Measurements from ENCODE around the gene SCN2B. TPM values are rescaled to one million over a fixed set of nuclear protein-coding genes. Genes with fewer than 3 reads are reported as not detected.

Gene SCN2B
- total and polyA plus RNA-seq, 8 donors: 0.12 to 0.92 (median 0.29) TPM; not detected in 3

DNA sequence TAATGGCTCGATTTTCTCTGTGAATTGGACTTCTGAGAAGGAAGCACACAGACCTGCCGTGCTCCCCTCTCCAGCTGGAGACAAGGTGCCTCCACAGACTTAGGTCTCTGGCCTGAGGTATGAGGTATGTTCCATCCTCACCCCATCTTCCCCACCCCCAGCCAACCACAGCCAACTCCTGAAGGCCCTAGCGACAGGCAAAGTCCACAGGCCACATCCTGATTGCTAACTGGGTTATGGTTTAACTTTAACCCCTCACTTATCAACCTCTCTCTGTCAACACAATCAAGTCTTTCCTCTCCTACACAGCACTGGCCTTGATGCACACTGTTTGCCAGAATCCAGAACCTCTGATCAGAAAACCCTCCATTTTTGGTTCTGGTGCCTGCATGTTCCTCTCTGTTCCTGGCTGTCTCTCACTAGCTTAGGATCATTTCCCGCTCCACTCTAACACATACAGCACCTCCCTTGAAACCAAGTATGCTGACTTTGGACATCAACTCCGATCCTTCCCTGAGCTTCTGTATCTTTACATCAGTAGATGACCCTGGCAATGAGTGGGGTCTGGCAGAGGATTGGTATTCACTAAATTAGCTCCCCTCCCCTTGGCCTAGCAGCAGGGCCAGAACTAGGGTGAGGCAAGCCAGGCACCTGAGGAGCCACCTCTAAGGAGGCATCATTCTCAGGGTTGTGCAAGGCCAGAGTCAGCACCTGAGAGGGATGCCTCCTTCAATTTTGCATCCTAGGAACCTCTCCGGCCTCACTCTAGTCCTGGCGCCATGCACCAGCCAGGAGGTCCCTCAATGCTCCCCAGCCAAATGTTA lies 26.4 kb upstream of the SCN2B start:
- WGBS, 5 donors: 65 to 75% (median 71%) methylated on average over 7 of the region's 7 CpGs
- peak; percentile 46 to 69 for DNase-seq
- peaks cover 0 to 37% (median 7%) of the 10 kb centered on the region in 4 donors for H3K4me1 ChIP-seq
- H3K36me3 ChIP-seq: peaks cover 0 to 2% (median 0%) of the 10 kb centered on the region in 4 donors
- TF ChIP-seq EP300 (IDR thresholded peaks at IDR 0.05) (no peak), POLR2A (IDR thresholded peaks at IDR 0.05) (no peak), POLR2AphosphoS5 (IDR thresholded peaks at IDR 0.05) (peak in 2 of 3 donors; percentile 45 to 53)
- TF ChIP-seq, protein P1, sequence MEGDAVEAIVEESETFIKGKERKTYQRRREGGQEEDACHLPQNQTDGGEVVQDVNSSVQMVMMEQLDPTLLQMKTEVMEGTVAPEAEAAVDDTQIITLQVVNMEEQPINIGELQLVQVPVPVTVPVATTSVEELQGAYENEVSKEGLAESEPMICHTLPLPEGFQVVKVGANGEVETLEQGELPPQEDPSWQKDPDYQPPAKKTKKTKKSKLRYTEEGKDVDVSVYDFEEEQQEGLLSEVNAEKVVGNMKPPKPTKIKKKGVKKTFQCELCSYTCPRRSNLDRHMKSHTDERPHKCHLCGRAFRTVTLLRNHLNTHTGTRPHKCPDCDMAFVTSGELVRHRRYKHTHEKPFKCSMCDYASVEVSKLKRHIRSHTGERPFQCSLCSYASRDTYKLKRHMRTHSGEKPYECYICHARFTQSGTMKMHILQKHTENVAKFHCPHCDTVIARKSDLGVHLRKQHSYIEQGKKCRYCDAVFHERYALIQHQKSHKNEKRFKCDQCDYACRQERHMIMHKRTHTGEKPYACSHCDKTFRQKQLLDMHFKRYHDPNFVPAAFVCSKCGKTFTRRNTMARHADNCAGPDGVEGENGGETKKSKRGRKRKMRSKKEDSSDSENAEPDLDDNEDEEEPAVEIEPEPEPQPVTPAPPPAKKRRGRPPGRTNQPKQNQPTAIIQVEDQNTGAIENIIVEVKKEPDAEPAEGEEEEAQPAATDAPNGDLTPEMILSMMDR (IDR thresholded peaks at IDR 0.05): no peak
- H3K4me3 ChIP-seq: no peak overlapping the region
- no peaks in the 10 kb centered on the region for H3K9me3 ChIP-seq
- H3K27ac ChIP-seq: peak overlapping the region in 1 of 5 donors; percentile 18
- H3K27me3 ChIP-seq: peaks cover 0 to 7% (median 0%) of the 10 kb centered on the region in 3 donors
- intact Hi-C loops (cut with DNase I; ENCODE audit: low total_unique reads): loop anchor here (10.0 kb wide), 1 partner anchor 162 kb away; no protein-coding TSS in a partner anchor

GRCh38 chr11:118201966-118202365 lies 25.5 kb upstream of the SCN2B start:
- Histone ChIP-seq H3K27ac (no peak overlapping the region), H3K27me3 (no peaks in the 10 kb centered on the region), H3K9me3 (no peaks in the 10 kb centered on the region), H3K4me3 (no peak overlapping the region), H3K4me1 (peaks cover 0 to 37% (median 7%) of the 10 kb centered on the region in 4 donors), H3K36me3 (peaks cover 0 to 6% (median 0%) of the 10 kb centered on the region in 4 donors)
- 77 to 91% (median 84%) methylated on average over 2 of the region's 2 CpGs for WGBS, 5 donors
- no peak for TF ChIP-seq POLR2A (IDR thresholded peaks at IDR 0.05)
- no peak for DNase-seq
- intact Hi-C loops (cut with DNase I; ENCODE audit: low total_unique reads): loop anchor here (10.0 kb wide), 1 partner anchor 163 kb away; no protein-coding TSS in a partner anchor

GRCh38 chr11:118200901-118201680 lies 24.7 kb upstream of the SCN2B start:
- H3K27ac ChIP-seq: no peak overlapping the region
- peaks cover 0 to 6% (median 0%) of the 10 kb centered on the region in 4 donors for H3K36me3 ChIP-seq
- no peak for DNase-seq
- WGBS, 5 donors: 85 to 90% (median 88%) methylated on average over 9 of the region's 9 CpGs
- H3K9me3 ChIP-seq: no peaks in the 10 kb centered on the region
- no peaks in the 10 kb centered on the region for H3K27me3 ChIP-seq
- H3K4me1 ChIP-seq: peaks cover 0 to 29% (median 7%) of the 10 kb centered on the region in 4 donors
- TF ChIP-seq POLR2AphosphoS5 (IDR thresholded peaks at IDR 0.05): no peak
- no peak for TF ChIP-seq POLR2A (IDR thresholded peaks at IDR 0.05)
- no peak for TF ChIP-seq EP300 (IDR thresholded peaks at IDR 0.05)
- TF ChIP-seq, protein P1 (IDR thresholded peaks at IDR 0.05): no peak
- intact Hi-C loops (cut with DNase I; ENCODE audit: low total_unique reads): loop anchor here (10.0 kb wide), 1 partner anchor 164 kb away; no protein-coding TSS in a partner anchor
- H3K4me3 ChIP-seq: no peak overlapping the region

DNA sequence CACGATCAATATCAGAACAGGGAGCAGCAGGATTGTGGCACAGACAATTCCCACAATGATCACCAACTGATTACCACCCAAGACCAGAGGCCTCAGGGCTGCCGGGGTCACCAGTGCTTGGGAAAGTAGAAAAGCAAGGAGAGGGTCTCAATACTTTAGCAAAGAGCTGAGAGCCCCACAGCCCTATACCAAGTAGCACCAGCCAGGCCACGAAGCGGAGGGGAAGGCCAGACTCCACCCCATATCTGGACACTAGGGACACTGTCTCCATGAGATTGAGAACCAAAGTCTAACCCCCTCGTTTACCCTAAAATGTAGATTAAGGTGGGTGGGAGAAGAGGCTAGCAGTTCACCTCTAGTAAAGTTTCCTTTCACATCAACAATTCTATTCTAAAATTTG lies 24.1 kb upstream of the SCN2B start:
- H3K27me3 ChIP-seq: no peaks in the 10 kb centered on the region
- H3K36me3 ChIP-seq: peaks cover 0 to 6% (median 0%) of the 10 kb centered on the region in 4 donors
- TF ChIP-seq POLR2AphosphoS5 (IDR thresholded peaks at IDR 0.05): no peak
- TF ChIP-seq, protein P1 (IDR thresholded peaks at IDR 0.05): no peak
- TF ChIP-seq EP300 (IDR thresholded peaks at IDR 0.05): no peak
- H3K4me1 ChIP-seq: peaks cover 4 to 26% (median 9%) of the 10 kb centered on the region in 4 donors
- H3K4me3 ChIP-seq: no peak overlapping the region
- H3K27ac ChIP-seq: no peak overlapping the region
- no peaks in the 10 kb centered on the region for H3K9me3 ChIP-seq
- no peak for DNase-seq
- WGBS, 5 donors: 88 to 92% (median 91%) methylated on average over 5 of the region's 5 CpGs
- intact Hi-C loops (cut with DNase I; ENCODE audit: low total_unique reads): loop anchor here (10.0 kb wide), 1 partner anchor 164 kb away; no protein-coding TSS in a partner anchor

Data from stomach (tissue), 9 donors.